GM19463 (cell line): ENCODE data around the gene GLIS1.

ENCODE experiments used
- ATAC-seq: cut with Tn5 transposase; IDR thresholded peaks from one replicate; pipeline ENCODE4 v1.9.1; 2021; ENCODE audit warnings: mild to moderate bottlenecking, moderate library complexity; ENCODE audit not compliant: unreplicated experiment

GLIS1 gene

GRCh38 chr1:53553734-53554509 is 185.0 kb downstream of the GLIS1 start:
- no peak for ATAC-seq

GRCh38 chr1:53552981-53553733 is 185.8 kb downstream of the GLIS1 start:
- ATAC-seq: no peak

- ATAC-seq: no peak
These were observed 186.7 kb downstream of the GLIS1 start for GRCh38 chr1:53552146-53552861.

GRCh38 chr1:53551428-53551995 is 187.5 kb downstream of the GLIS1 start:
- no peak for ATAC-seq

GRCh38 chr1:53550201-53550741 is 188.7 kb downstream of the GLIS1 start:
- ATAC-seq: no peak

GRCh38 chr1:53549781-53550180 is 189.2 kb downstream of the GLIS1 start:
- no peak for ATAC-seq

- ATAC-seq: no peak
These were observed 189.7 kb downstream of the GLIS1 start for GRCh38 chr1:53549287-53549686.

- ATAC-seq: no peak
These were observed 190.9 kb downstream of the GLIS1 start for GRCh38 chr1:53548031-53548491.

- ATAC-seq: no peak
These were observed 191.7 kb downstream of the GLIS1 start for GRCh38 chr1:53547231-53547790.

GRCh38 chr1:53546409-53547155 is 192.4 kb downstream of the GLIS1 start:
- ATAC-seq: no peak

- no peak for ATAC-seq
These were observed 193.1 kb downstream of the GLIS1 start for GRCh38 chr1:53545663-53546408.

GRCh38 chr1:53544728-53545515 is 194.0 kb downstream of the GLIS1 start:
- ATAC-seq: no peak

GRCh38 chr1:53543778-53544695 is 194.9 kb downstream of the GLIS1 start:
- no peak for ATAC-seq

GRCh38 chr1:53543130-53543777 is 195.7 kb downstream of the GLIS1 start:
- no peak for ATAC-seq

GRCh38 chr1:53542551-53542950 is 196.4 kb downstream of the GLIS1 start:
- ATAC-seq: no peak

GRCh38 chr1:53541761-53542550 is 197.0 kb downstream of the GLIS1 start:
- ATAC-seq: no peak
